HuH-7 (cell line): ENCODE measurements around the gene CLASRP.
"Not testable (repeated sequence)": the region's sequence is repeated elsewhere in the genome, so short reads cannot be mapped to it uniquely, and the experiment has no call there.

Source experiments
- DNase-seq: peaks from one replicate; pipeline ENCODE4 v3.0.0; 2011; ENCODE audit warnings: low spot score

Gene CLASRP, protein sequence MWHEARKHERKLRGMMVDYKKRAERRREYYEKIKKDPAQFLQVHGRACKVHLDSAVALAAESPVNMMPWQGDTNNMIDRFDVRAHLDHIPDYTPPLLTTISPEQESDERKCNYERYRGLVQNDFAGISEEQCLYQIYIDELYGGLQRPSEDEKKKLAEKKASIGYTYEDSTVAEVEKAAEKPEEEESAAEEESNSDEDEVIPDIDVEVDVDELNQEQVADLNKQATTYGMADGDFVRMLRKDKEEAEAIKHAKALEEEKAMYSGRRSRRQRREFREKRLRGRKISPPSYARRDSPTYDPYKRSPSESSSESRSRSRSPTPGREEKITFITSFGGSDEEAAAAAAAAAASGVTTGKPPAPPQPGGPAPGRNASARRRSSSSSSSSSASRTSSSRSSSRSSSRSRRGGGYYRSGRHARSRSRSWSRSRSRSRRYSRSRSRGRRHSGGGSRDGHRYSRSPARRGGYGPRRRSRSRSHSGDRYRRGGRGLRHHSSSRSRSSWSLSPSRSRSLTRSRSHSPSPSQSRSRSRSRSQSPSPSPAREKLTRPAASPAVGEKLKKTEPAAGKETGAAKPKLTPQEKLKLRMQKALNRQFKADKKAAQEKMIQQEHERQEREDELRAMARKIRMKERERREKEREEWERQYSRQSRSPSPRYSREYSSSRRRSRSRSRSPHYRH

GRCh38 chr19:45038931-45039893, at the start of gene CLASRP:
Gene CLASRP (plus strand): TSS chr19:45039045. CDS start chr19:45040213, 1,168 bp downstream.
- peak; percentile 94 for DNase-seq

- DNase-seq, result no peak
Measured at GRCh38 chr19:44990459-44990858, 48.4 kb upstream of the CLASRP start.

DNA sequence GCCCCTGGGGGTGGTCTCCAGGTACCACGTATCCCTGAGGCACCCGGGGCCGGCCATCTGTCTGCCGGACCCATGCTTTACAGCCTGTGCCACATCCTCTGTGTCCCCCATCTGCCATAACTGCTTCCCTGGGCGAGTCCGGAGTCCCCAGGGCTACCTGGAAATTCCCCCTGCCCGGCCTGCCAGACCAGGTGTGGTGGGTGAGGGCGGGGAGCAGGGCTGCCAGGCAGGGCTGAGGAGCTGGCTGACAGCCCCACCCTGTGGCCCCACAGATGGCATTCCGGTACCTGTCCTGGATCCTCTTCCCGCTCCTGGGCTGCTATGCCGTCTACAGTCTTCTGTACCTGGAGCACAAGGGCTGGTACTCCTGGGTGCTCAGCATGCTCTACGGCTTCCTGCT, 47.9 kb upstream of the CLASRP start:
- no peak for DNase-seq

- DNase-seq, result no peak
Measured at GRCh38 chr19:44992336-44993163, 46.3 kb upstream of the CLASRP start.

DNA sequence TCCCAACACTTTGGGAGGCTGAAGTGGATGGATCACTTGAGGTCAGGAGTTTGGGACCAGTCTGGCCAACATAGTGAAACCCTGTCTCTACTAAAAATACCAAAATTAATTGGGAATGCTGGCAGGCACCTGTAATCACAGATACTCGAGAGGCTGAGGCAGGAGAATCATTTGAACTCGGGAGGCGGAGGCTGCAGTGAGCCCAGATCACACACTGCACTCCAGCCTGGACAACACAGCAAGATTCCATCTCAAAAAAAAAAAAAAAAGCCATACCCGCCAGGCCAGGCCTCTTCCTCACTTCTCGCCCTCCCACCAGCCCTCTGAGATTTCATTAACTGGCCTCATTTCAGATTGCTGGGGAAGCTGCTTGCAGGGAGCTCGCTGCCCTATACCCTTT, 45.3 kb upstream of the CLASRP start:
- no peak for DNase-seq

DNA sequence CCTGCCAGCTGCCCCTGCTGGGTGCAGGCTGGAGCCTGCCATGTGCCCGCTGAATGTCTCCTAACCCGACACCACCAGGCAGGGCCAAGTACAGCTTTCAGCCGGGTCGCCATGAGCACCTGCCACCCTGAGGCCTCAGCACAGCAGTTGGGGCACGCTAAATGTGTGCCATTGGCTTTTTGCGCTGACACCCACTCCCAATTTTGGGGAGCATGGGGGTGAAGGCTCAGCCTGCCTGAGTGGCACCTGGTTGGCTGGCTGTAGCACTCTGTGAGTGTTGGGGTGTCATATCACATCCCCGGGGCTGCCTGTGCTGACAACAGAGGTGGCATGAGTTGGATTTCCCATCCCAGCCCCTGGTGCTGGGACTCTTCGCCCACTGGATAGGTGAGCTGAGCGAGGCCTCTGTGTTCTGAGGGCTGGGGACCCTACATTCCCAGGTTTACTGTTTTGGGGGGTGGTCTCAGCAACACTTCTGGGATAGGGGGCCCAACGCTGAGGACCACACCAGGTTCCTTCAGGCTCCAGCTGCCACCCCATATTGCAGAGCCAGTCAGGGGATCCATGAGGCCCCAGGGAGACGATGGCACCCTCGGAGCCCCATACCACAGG, 44.8 kb upstream of the CLASRP start:
- DNase-seq, result no peak

GRCh38 chr19:44998025-44998424, 40.8 kb upstream of the CLASRP start:
- no peak for DNase-seq

- DNase-seq, result not testable (repeated sequence)
Measured at GRCh38 chr19:44999131-44999925, 39.5 kb upstream of the CLASRP start.

- not testable (repeated sequence) for DNase-seq
Measured at GRCh38 chr19:45000665-45001064, 38.2 kb upstream of the CLASRP start.

- DNase-seq, result peak; percentile 99
Measured at GRCh38 chr19:45001087-45001739, 37.6 kb upstream of the CLASRP start, which contains the start of gene RELB. Gene RELB (plus strand): TSS chr19:45001464. CDS start chr19:45001580, 116 bp downstream.

- DNase-seq, result no peak
Measured at GRCh38 chr19:45003485-45003884, 35.4 kb upstream of the CLASRP start.

DNA sequence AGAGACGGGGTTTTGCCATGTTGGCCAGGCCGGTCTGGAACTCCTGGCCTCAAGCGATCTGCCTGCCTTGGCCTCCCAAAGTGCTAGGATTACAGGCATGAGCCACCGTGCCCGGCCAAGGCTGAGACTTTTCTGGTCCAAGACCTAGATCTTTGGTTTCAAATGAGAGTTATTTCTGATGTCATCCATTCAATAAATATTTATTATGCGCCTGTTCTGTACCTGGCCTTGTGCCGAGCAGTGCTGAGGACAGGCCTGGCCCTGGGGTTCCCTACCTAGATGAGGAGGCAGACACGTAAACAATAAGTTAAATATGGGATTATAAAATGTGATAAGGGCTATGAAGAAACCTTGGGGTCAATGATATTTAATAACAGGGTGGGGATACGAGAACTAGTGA, 33.1 kb upstream of the CLASRP start:
- DNase-seq, result no peak

GRCh38 chr19:45008552-45008951, 30.3 kb upstream of the CLASRP start:
- DNase-seq, result peak; percentile 68

- DNase-seq, result no peak
Measured at GRCh38 chr19:45009625-45010255, 29.1 kb upstream of the CLASRP start.

- no peak for DNase-seq
Measured at GRCh38 chr19:45010306-45010705, 28.5 kb upstream of the CLASRP start.

GRCh38 chr19:45011959-45012358, 26.9 kb upstream of the CLASRP start:
- DNase-seq, result no peak

DNA sequence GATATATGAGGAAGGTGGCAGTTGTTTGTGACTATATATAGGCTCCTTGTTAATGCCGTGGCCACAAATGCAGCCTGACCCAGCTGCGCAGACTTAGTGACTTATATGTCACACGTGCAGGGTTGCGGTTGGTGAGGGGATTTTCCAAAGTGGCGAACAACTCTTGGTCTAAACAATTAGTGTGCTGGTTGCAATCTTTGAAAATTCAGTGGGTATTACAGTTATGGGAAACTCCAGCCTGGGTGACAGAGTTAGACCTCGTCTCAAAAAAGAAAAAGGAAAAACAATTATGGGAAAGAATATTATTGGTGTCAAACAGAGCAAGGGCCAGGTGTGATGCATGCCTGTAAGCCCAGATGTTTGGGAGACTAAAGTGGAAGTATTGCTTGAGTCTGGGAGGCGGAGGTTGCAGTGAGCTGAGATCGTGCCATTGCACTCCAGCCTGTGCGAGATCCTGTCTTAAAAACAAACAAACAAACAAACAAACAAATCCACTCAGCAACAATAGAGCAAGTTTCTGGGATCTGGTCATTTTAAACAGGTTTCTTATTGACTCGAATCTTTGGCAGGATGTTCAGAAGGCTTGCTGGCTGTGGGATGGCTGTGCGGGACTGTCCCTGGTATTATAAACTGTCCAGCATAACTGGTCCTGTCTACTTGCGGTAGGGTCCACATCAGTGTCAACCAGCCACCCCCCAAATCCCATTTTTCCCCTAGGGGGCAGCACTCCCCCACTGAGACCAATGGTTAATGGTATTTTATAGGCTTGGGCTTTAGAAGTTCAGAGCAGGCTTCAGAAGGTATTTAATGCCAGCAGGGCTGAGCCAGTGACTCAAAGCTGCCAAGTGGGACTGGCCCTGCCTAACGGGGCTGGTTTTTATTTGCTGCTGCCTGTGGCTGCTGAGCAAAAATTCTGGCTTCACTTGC, 22.2 kb upstream of the CLASRP start:
- DNase-seq, result peak; percentile 90

DNA sequence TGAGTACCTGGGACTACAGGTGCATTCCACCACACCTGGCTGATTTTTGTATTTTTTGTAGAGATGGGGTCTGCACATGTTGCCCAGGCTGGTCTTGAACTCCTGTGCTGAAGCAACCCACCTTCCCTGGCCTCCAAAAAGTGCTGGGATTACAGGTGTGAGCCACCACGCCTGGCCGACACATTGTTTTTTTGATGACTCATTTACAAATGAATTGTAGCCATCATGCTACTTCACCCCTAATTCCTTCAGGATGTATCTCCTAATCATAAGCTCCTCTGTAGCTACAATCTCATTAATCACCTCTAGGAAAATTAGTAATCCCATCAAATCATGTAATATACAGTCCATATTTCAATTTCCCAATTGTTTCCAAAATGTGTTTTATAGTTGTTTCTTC, 19.7 kb upstream of the CLASRP start:
- no peak for DNase-seq
